AG04450 (cell line): ENCODE results near the gene ATXN3L. TPM values are rescaled to one million over a fixed set of nuclear protein-coding genes. Genes with fewer than 3 reads are reported as not detected.

Experiments
- CTCF ChIA-PET: fragments of 300-600, 350-600 bp; formaldehyde crosslinking; extraction: SDS; loops from one replicate; lab custom pipeline; 2022; ENCODE audit warnings: antibody characterized with exemption, inconsistent platforms; lab: Charles Lee
- POLR2A ChIA-PET: fragments of 350-600 bp; formaldehyde crosslinking; extraction: SDS; loops from one replicate; lab custom pipeline; 2021; ENCODE audit warnings: antibody characterized with exemption, inconsistent platforms; lab: Yijun Ruan, JAX
- DNase-seq: peaks from one replicate; pipeline ENCODE4 v3.0.0-alpha.2; 2011; ENCODE audit warnings: low read depth, low spot score
- H3K27ac ChIP-seq: one replicate; pipeline ENCODE4 v1.5.1; 2012; ENCODE audit warnings: low read depth, low read length, control low read depth
- H3K27me3 ChIP-seq: one replicate; pipeline ENCODE4 v1.6.0; 2012; ENCODE audit warnings: low read length; ENCODE audit not compliant: control insufficient read depth, insufficient read depth
- H3K4me3 ChIP-seq: 2 replicates; pipeline ENCODE4 v1.5.1; 2011; ENCODE audit warnings: mild to moderate bottlenecking, low read depth, low read length, control low read depth
- H3K9me3 ChIP-seq: 2 replicates; pipeline ENCODE4 v1.5.1; 2012; ENCODE audit warnings: low read length; ENCODE audit not compliant: control insufficient read depth, insufficient read depth
- CTCF ChIP-seq: IDR thresholded peaks from 2 replicates; pipeline ENCODE4 v1.5.1; 2011; ENCODE audit warnings: low read depth, low read length, control low read depth, inconsistent platforms
- polyA plus RNA-seq: library from polyadenylated mRNA; depleted of rRNA; stranded (reverse); fragments of >200 nt; gene quantifications from 2 replicates; pipeline ENCODE4 v1.2.3, GENCODE V29; 2011; rRNA removed

ATXN3L gene
- polyA plus RNA-seq, 1 experiment, result not detected

- CTCF ChIA-PET, result no interaction called here
- no peak for DNase-seq
- no peak overlapping the region for H3K4me3 ChIP-seq
- no peak for TF ChIP-seq CTCF
- POLR2A ChIA-PET, result no interaction called here
- no peaks in the 10 kb centered on the region for H3K9me3 ChIP-seq
- H3K27ac ChIP-seq, result no peak overlapping the region
- no peaks in the 10 kb centered on the region for H3K27me3 ChIP-seq
Measured at GRCh38 chrX:13275031-13275430, 44.8 kb downstream of the ATXN3L start.

DNA sequence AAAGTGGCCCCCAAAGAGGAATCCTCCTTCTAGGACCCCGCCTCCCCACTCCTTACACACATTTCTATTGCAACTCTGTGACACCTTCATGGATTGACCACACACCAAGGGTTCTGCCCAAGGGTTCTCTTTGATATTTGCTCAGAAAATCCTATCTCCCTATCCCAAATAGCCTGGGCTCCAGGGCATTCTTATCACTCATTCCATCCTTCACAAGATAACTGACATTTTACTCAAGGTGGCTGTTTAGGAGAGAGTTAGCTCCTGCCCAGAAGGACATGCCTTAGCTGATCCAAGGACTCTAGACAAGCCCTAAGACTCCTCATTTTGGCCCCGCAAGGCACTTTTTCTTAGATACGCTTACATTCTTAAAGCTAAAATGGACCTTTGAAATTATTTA, 47.4 kb downstream of the ATXN3L start:
- CTCF ChIA-PET, result no interaction called here
- DNase-seq, result no peak
- Histone ChIP-seq H3K27me3 (no peaks in the 10 kb centered on the region), H3K4me3 (no peak overlapping the region), H3K27ac (no peak overlapping the region), H3K9me3 (no peaks in the 10 kb centered on the region)
- POLR2A ChIA-PET, result no interaction called here
- no peak for TF ChIP-seq CTCF

GRCh38 chrX:13271511-13271910, 48.3 kb downstream of the ATXN3L start:
- no peak overlapping the region for H3K4me3 ChIP-seq
- TF ChIP-seq CTCF, result no peak
- H3K9me3 ChIP-seq, result no peaks in the 10 kb centered on the region
- no peak overlapping the region for H3K27ac ChIP-seq
- no peak for DNase-seq
- H3K27me3 ChIP-seq, result no peaks in the 10 kb centered on the region
- ChIA-PET CTCF (no interaction called here), POLR2A (no interaction called here)

DNA sequence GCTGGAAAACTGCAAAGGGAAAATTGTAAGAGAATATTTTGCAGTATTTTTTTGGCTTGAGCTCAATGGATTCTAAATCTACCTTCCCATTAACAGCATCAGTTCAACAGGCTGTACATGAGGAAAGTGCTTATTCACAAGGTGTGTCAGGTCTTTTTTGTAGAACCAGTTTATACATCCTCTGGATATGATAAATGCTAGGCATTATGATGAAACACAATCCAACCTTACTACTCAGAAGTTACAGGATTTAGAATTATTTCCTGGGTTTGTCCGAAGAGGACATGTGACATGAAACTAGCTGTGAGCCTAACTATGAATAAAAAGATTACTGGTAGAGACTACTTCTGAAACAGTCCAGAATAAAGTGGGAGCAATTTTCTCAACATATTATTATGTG, 49.5 kb downstream of the ATXN3L start:
- no peak for DNase-seq
- TF ChIP-seq CTCF, result no peak
- POLR2A ChIA-PET, result no interaction called here
- H3K4me3 ChIP-seq, result no peak overlapping the region
- no peaks in the 10 kb centered on the region for H3K27me3 ChIP-seq
- CTCF ChIA-PET, result no interaction called here
- H3K27ac ChIP-seq, result no peak overlapping the region
- H3K9me3 ChIP-seq, result no peaks in the 10 kb centered on the region

DNA sequence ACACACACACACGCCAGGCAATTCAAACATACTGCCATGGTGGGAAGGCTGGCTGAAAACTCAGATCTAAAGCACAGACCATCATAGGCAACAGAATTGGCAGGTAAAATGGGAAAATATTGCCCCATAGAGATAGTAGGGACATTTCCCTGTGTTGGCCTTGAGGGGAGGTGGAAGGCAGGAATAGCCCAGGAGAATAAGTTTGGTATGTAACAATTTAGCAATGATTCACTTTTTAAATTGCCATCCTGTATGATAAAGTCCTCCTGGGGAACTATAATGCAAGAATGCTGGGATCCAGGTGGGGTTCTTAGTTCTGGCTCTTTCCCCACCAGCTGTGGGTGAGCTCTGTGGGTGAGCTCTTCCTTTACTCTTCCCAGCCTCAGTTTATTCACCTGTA, 51.0 kb downstream of the ATXN3L start:
- H3K9me3 ChIP-seq, result no peaks in the 10 kb centered on the region
- no peaks in the 10 kb centered on the region for H3K27me3 ChIP-seq
- H3K27ac ChIP-seq, result no peak overlapping the region
- no peak overlapping the region for H3K4me3 ChIP-seq
- POLR2A ChIA-PET, result no interaction called here
- no peak for DNase-seq
- TF ChIP-seq CTCF, result no peak
- CTCF ChIA-PET, result no interaction called here

Other genes starting within 250 kb of the ATXN3L start
- not detected in 2 replicates for gene EGFL6, start 249.5 kb upstream of the ATXN3L start, polyA plus RNA-seq